ENCODE data around the gene TMEM201. TPM values are rescaled to one million over a fixed set of nuclear protein-coding genes. Genes with fewer than 3 reads are reported as not detected.
A peak's percentile ranks its signal among the peaks of the same experiment; 100 is the strongest.

Gene TMEM201
- total RNA-seq, 4 donors from 2014 or later: 6.8 to 10.5 (median 8.2) TPM

- Histone ChIP-seq H3K36me3 (no peaks in the 10 kb centered on the region), H3K27ac (replicated peaks in 1 of 4) (peak overlapping the region in 1 of 4 donors; percentile 3), H3K4me1 (peaks cover 0 to 3% (median 0%) of the 10 kb centered on the region in 4 donors), H3K27me3 (peaks cover 0 to 10% (median 0%) of the 10 kb centered on the region in 4 donors), H3K4me3 (no peak overlapping the region), H3K9me3 (no peaks in the 10 kb centered on the region)
- 66% methylated on average over 7 of the region's 8 CpGs for WGBS
- no peak for TF ChIP-seq POLR2A (IDR thresholded peaks at IDR 0.05; ENCODE audit: low read depth)
- TF ChIP-seq CTCF (IDR thresholded peaks at IDR 0.05): no peak
- no peak for TF ChIP-seq EP300 (IDR thresholded peaks at IDR 0.05)
- TF ChIP-seq POLR2AphosphoS5 (IDR thresholded peaks at IDR 0.05): no peak
- no peak for DNase-seq (ENCODE audit: extremely low spot score)
- intact Hi-C loops (cut with DNase I): no loop called here
Observed at GRCh38 chr1:9643351-9644256, 54.9 kb downstream of the TMEM201 start.

- peaks cover 0 to 5% (median under 1%) of the 10 kb centered on the region in 4 donors for H3K4me1 ChIP-seq
- H3K36me3 ChIP-seq: no peaks in the 10 kb centered on the region
- H3K27ac ChIP-seq (replicated peaks in 1 of 4): no peak overlapping the region
- whole genome bisulfite sequencing: 89% methylated on average over 13 of the region's 13 CpGs
- DNase-seq (ENCODE audit: extremely low spot score): no peak
- no peaks in the 10 kb centered on the region for H3K9me3 ChIP-seq
- intact Hi-C loops (cut with DNase I): no loop called here
- TF ChIP-seq CTCF (IDR thresholded peaks at IDR 0.05) (no peak), EP300 (IDR thresholded peaks at IDR 0.05) (no peak), POLR2A (IDR thresholded peaks at IDR 0.05; ENCODE audit: low read depth) (no peak), POLR2AphosphoS5 (IDR thresholded peaks at IDR 0.05) (no peak)
- H3K27me3 ChIP-seq: peaks cover 0 to 28% (median 1%) of the 10 kb centered on the region in 4 donors
- no peak overlapping the region for H3K4me3 ChIP-seq
Observed at GRCh38 chr1:9646037-9646436, 57.3 kb downstream of the TMEM201 start.

- Histone ChIP-seq H3K4me3 (no peak overlapping the region), H3K27me3 (peaks cover 4 to 42% (median 15%) of the 10 kb centered on the region in 4 donors), H3K4me1 (peaks cover 16 to 26% (median 21%) of the 10 kb centered on the region in 4 donors), H3K9me3 (no peaks in the 10 kb centered on the region), H3K36me3 (no peaks in the 10 kb centered on the region), H3K27ac (replicated peaks in 1 of 4) (no peak overlapping the region)
- 60% methylated on average over 10 of the region's 10 CpGs for WGBS
- DNase-seq (ENCODE audit: extremely low spot score): no peak
- intact Hi-C loops (cut with DNase I): no loop called here
- TF ChIP-seq POLR2A (IDR thresholded peaks at IDR 0.05; ENCODE audit: low read depth) (no peak), EP300 (IDR thresholded peaks at IDR 0.05) (no peak), CTCF (IDR thresholded peaks at IDR 0.05) (no peak), POLR2AphosphoS5 (IDR thresholded peaks at IDR 0.05) (no peak)
Observed at GRCh38 chr1:9648171-9648570, 59.5 kb downstream of the TMEM201 start.

- peaks cover 4 to 58% (median 17%) of the 10 kb centered on the region in 4 donors for H3K27me3 ChIP-seq
- intact Hi-C loops (cut with DNase I): no loop called here
- H3K4me3 ChIP-seq: no peak overlapping the region
- H3K36me3 ChIP-seq: no peaks in the 10 kb centered on the region
- no peaks in the 10 kb centered on the region for H3K9me3 ChIP-seq
- no peak for DNase-seq (ENCODE audit: extremely low spot score)
- peaks cover 16 to 26% (median 22%) of the 10 kb centered on the region in 4 donors for H3K4me1 ChIP-seq
- H3K27ac ChIP-seq (replicated peaks in 1 of 4): no peak overlapping the region
- 81% methylated on average over 3 of the region's 3 CpGs for WGBS
- TF ChIP-seq POLR2A (IDR thresholded peaks at IDR 0.05; ENCODE audit: low read depth): no peak
- TF ChIP-seq EP300 (IDR thresholded peaks at IDR 0.05): no peak
- no peak for TF ChIP-seq POLR2AphosphoS5 (IDR thresholded peaks at IDR 0.05)
- no peak for TF ChIP-seq CTCF (IDR thresholded peaks at IDR 0.05)
Observed at GRCh38 chr1:9649769-9650168, 61.1 kb downstream of the TMEM201 start.
